ENCODE results near the gene MEX3A.
"Not testable (repeated sequence)": the region's sequence is repeated elsewhere in the genome, so short reads cannot be mapped to it uniquely, and the experiment has no call there.

MEX3A gene

DNA sequence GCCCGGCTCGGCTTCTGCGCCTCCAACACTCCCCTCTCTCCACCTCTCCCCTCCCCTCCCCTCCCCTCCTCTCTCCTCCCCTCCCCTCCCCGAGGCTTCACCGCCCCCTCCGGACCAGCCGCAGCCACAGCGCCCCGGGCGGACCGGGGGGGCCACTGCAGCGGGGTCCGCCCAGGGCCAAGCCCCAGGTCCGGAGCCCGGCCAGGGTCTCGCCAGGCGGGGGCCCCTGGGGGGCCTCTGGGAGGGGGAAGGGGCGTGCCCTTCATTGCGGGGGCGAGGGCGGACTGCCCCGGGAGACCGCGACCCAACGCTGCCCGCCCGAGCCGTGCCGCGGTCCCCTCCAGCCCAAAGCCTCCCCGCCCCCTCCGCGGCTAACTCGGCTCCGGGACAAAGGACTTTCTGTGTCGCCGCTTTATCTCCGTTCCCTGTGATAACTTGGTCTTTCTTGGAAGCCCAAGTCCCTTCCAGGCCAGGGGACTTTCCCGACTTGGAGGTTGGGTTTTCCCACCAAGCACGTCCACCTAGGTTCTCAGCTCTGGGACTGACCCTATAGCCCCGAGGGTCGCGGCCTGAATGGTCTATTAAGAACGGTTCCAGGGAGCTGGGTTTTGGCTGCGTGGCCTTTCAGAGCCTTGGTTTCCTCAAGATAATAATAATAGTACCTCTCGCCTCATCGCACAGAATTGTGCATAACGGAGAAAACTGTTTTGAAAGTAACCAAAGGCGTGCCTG lies 28.3 kb downstream of the MEX3A start, which contains the start of gene UBQLN4:
UBQLN4 (minus strand) TSS at position 31 of the 732 bp plus-strand sequence. CDS start 97 bp downstream, outside the sequence.
- peak; percentile 87 for DNase-seq

DNA sequence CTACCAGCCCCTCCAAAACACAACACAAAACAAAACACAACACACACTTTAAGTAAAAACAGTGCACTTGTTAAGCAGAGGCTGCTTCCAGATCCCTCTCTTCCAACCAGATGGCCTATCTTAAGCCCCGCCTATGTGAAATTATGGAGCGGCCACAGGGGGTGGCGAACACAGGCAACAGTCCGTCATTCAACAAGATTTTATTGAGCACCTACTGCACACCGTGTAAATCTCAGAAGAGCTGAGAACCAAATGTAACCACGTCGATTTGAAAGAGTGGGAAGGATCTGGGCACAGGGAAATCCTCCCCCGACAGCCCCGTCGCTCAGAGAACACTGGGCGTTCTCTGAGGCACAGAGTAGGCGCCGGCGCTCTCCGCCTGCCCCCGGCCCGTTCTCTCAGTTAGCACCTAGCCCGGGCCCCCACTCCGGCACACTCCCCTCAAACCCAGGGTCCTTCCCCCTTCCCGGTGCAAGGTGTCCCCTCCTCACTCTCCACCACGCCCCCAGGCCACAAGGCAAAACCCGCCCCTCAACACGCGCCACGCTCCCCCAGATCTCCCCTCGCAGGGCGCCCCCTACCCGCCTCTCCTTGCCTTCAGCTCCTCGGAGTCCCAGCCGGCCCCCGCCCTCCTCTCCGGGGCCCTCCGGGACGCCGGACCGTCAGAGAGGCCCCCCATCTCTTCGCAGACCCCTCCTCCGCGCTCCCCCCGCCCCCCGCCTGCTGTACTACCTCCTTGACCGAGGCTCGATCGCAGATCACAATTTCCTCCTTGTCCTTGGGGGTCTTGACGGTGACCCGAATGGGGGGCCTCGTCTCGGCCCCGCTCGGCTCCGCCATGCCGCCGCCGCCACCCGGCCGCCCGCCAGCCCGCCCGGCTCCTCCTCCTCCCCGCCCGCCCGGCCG lies 29.1 kb downstream of the MEX3A start:
- DNase-seq: peak; percentile 72

DNA sequence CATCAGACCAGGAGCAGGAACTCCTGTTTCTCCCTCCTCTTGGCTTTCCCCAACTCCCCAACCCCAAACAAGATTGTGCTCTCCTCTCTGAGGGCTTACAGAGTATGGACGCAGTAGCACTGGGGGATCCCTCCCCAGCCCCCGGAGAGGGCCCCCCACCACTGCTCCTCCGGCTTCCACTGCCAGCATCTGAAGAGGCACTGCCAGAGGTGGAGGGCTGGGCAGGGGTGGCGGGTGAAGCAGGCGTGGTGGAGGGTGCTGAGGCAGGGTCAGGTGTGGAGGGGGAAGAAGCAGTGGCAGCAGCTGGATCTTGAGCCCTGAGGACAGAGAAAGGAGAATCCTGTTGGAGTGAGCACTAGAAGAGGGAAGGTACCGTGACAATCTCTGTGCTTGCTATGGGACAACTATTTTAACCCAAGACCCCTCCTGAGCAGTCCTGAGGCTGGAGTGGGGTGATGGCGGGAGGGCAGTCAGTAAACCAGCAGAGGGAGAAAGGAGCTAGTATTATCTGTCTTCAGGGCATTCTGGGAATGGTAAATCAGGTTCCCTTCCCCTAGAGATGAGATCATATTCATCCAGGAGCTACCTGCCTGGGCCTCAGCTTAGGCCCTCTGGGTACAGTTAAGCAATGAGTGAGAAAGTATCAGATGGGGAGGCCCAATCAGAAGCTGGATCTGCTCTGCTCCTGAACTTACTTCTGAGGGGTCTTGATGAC lies 31.1 kb downstream of the MEX3A start:
- DNase-seq: no peak

DNA sequence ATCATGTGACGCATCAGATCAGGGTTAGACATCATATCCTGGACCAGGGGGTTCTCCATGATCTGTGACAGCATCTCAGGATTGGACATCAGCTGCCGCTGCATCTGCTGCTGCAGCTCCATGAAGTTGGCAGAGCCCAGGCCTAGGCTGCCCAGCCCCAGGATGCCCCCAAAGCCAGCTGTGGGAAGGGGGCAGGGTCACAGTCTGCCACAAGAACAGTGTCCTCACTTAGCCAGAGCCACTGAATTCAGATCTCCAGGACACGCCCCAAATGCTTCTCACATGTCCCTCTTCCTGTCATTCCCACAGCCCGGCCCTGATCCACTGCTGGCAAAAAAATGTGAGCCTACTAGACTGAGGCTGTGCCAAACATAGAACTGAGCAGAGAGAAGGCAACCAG lies 31.9 kb downstream of the MEX3A start:
- no peak for DNase-seq

DNA sequence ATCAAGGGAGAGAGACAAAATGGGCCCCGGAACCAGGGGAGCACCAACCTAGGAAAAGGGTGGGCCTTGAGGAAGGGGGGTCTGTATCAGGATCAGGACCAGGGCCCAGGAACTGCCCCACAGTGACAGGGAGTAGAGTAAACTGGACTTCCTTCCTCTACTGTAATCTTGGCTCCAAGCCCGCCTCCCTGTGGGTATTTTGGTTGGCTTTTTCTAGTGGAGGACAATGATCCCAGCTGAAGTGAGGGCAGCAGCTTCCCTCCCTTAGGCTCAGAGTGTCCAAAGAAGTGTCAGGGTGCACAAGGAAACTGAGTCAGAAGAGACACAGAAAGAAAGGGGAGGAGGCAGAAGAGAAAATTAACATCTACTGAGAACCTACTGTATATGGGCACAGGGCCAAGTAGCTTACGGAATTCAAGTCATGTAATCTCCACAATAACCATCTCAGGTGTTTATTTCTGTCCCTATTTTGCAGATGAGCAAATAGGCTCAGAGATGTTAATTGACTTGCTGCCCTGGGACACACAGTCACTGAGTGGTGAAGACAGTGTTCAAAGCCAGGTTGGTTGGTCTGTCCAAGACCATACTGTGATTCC lies 33.5 kb downstream of the MEX3A start:
- DNase-seq: no peak

DNA sequence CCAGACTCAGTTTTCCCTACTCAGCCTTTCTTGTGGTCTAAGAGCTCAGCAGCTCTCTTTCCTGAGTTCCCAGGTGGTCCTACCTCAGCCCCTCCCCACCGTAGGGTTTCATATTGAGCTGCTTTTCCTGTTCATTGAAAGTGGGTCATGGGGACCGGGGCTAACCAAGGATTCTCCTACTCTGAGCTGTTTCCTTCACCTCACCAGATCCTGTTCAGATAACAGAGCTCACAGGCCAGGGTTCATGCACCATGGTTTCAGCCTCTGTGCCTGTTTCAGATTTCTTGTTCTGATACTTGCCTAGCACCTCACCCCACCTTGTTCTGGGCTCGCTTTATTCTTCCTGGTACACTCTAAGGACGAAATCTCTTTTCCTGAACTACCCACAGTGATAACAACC lies 37.2 kb downstream of the MEX3A start:
- DNase-seq: no peak

DNA sequence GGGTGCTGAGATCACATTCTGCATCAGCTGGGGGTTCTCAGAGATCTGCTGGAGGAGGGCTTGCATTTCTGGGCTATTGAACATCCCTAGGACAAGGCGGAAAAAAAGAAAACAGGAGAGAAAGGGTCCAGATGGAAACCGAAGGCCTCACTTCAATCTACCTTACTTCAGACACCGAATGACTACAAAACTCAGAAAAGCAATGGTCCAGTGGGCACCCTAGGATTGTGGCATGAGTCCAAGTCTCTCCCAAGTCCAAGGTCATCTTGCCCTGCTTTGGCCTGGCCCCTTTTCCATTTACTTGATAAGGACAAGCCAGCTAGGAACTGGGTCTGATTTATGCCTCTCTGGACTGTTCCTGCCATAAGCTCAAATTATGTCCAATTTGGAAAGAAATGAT lies 39.4 kb downstream of the MEX3A start:
- no peak for DNase-seq

DNA sequence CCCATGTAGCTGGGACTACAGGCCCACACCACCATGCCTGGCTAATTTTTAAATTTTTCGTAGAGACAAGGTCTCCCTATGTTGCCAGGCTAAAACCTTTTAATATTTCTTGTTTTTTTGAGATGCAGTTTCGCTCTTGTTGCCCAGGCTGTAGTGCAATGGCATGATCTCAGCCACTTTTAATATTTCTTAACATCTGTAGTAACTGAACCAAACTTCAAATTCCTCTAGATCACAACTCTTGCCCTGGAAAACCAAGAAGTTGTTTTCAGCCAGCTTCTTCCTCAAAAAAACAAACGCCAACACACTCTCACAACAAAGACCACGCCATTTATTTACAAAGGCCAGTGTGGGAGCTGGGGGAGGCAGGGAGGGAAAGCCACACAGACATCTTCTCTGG lies 47.3 kb downstream of the MEX3A start:
- DNase-seq: not testable (repeated sequence)

DNA sequence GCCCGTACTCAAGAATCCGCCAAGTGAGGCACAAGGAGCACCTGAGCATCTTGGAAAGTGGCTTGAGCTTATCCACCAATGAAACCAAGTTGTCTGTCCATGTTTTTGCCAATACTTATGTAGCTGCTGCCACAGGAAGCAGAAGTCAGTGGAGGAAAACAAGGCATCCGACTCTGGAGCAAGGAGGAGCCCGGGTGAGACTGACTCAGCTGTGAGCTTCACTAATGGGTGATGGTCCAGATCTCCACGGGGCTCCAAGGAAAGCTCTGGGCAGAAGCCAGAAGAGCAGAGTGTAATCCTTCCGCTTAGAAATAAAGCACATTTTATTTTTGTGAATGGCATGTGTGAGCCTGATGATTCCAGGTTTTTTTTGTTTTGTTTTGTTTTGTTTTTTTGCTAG lies 49.3 kb downstream of the MEX3A start:
- no peak for DNase-seq

DNA sequence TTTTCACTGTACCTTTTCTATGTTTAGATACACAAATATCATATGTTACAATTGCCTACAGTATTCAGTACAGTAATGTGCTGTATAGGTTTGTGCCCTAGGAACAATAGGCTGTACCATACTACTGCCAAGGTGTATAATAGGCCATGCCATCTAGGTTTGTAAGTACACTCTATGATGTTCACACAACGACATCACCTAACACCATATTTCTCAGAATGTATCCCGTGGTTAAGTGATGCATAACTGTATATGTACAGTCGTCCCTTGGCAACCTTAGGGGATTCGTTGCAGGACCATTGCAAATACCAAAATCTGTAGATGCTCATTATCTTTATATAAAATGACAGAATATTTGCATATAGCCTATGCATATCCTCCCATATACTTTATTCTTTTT lies 55.7 kb downstream of the MEX3A start:
- DNase-seq: no peak

DNA sequence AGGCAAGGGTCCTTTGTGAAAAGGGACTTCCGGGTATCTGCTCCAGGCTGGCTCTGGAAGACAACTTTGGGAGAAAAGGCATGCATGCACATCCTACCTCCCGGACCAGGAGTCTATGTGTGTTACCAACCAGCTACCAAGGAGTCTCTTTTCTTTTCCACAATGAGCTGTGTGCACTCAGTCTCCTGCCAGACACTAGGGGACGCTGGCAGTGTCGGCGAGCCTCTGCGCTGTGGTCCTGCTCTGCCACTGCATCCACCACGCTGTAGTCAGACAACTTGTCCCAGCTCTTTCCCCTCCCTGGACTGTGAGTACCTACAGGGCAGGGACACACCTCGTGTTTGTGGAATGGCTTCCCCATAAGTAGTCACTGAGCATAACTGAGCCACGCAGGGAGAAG lies 56.4 kb downstream of the MEX3A start:
- peak; percentile 31 for DNase-seq

DNA sequence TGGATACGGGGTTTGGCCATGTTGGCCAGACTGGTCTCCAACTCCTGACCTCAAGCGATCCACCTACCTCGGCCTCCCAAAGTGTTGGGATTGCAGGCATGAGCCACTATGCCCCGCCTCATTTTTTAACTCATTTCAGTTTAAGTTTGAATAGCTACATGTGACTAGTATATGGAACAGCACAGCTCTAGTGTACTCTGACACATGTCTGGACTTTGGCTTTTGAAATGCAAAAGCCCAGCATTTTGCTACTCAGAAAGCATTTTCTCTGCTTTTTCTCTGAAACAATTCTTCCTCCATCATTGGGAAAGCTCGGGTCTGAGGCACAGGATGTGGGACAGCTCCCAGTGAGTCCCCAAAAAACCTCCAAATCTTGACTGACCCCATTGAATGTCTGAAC lies 57.5 kb downstream of the MEX3A start:
- no peak for DNase-seq

Measured in EL (cell line).